Mesendoderm (in vitro differentiated cells): ENCODE data around the gene TFG.
A peak's percentile ranks its signal among the peaks of the same experiment; 100 is the strongest.

Experiments
- DNase-seq: peaks from one replicate; pipeline ENCODE4 v3.0.0; 2013
- H2AK5ac ChIP-seq: 2 replicates; pipeline ENCODE4 v1.6.1; 2013; ENCODE audit warnings: low read length, inconsistent platforms
- H2BK120ac ChIP-seq: 2 replicates; pipeline ENCODE4 v1.6.1; 2013; ENCODE audit warnings: low read depth, mild to moderate bottlenecking, low read length, moderate library complexity, mixed read lengths
- H2BK15ac ChIP-seq: replicated peaks from 2 replicates; pipeline ENCODE4 v1.6.1; 2013; ENCODE audit warnings: low read depth, mild to moderate bottlenecking, moderate library complexity
- H2BK5ac ChIP-seq: 2 replicates; pipeline ENCODE4 v1.6.1; 2013; ENCODE audit warnings: low read length, inconsistent platforms
- H3K18ac ChIP-seq: 2 replicates; pipeline ENCODE4 v1.6.1; 2013; ENCODE audit warnings: mild to moderate bottlenecking, low read length, mixed read lengths
- H3K23ac ChIP-seq: one replicate; pipeline ENCODE4 v1.6.1; 2013; ENCODE audit warnings: low read length
- H3K27ac ChIP-seq: 2 replicates; pipeline ENCODE4 v1.5.1; 2013; ENCODE audit warnings: low read depth, mild to moderate bottlenecking, inconsistent platforms, low read length, moderate library complexity
- H3K27me3 ChIP-seq: 2 replicates; pipeline ENCODE4 v1.6.1; 2013; ENCODE audit warnings: low read length, control low read depth, mild to moderate bottlenecking, inconsistent platforms; ENCODE audit not compliant: insufficient read depth, poor library complexity
- H3K36me3 ChIP-seq: 2 replicates; pipeline ENCODE4 v1.6.1; 2013; ENCODE audit warnings: low read length, inconsistent platforms; ENCODE audit not compliant: control insufficient read depth, insufficient read depth
- H3K4ac ChIP-seq: one replicate; pipeline ENCODE4 v1.6.1; 2013; ENCODE audit warnings: low read depth, mild to moderate bottlenecking, low read length, moderate library complexity
- H3K4me1 ChIP-seq: 2 replicates; pipeline ENCODE4 v1.6.1; 2013; ENCODE audit warnings: low read depth, low read length, inconsistent platforms; ENCODE audit not compliant: control insufficient read depth
- H3K4me2 ChIP-seq: 2 replicates; pipeline ENCODE4 v1.6.1; 2013; ENCODE audit warnings: low read length
- H3K4me3 ChIP-seq: 2 replicates; pipeline ENCODE4 v1.5.1; 2013; ENCODE audit warnings: mild to moderate bottlenecking, low read length
- H3K56ac ChIP-seq: one replicate; pipeline ENCODE4 v1.6.1; 2013; ENCODE audit warnings: low read length
- H3K79me1 ChIP-seq: 2 replicates; pipeline ENCODE4 v1.6.1; 2013; ENCODE audit warnings: low read length, inconsistent platforms
- H3K79me2 ChIP-seq: 2 replicates; pipeline ENCODE4 v1.6.1; 2013; ENCODE audit warnings: mild to moderate bottlenecking, low read length; ENCODE audit not compliant: control insufficient read depth, insufficient read depth
- H3K9ac ChIP-seq: 2 replicates; pipeline ENCODE4 v1.6.1; 2013; ENCODE audit warnings: low read length, inconsistent platforms
- H4K5ac ChIP-seq: one replicate; pipeline ENCODE4 v1.6.1; 2013; ENCODE audit warnings: low read length
- H4K8ac ChIP-seq: one replicate; pipeline ENCODE4 v1.6.1; 2013; ENCODE audit warnings: low read depth, mild to moderate bottlenecking, control low read depth, low read length, moderate library complexity
- WGBS: extraction: QIAGEN DNeasy Blood & Tissue Kit; methylation state at CpG from one replicate; pipeline ENCODE4 v1.1.7; 2013; ENCODE audit warnings: low lambda C conversion rate, missing lambda C conversion rate; ENCODE audit not compliant: insufficient coverage; ENCODE audit errors: extremely low coverage; 5-methylcytosine and 5-hydroxymethylcytosine counted together

Gene TFG

DNA sequence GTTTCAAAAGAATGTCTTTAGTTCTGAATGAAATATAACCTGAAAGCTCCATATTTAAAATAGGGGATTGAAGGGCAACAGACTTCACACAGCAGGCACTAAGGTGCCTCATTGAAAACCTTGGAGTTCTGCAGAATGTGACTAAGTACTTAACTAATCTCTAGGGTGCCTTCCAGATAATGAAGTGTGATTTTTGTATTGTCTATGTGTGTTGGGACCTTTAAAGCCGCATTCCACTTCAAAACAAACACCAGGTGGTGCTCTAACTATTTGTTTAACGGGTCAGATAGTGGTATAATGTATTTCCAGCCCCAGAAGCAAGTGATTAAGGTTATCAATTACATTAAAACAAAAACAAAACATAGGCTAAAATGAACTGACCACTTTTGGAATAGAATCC, 28.0 kb downstream of the TFG start:
- Histone ChIP-seq H2BK5ac (no peak overlapping the region), H3K23ac (no peak overlapping the region), H2BK15ac (no peak overlapping the region), H4K8ac (no peak overlapping the region), H4K5ac (no peak overlapping the region), H3K27me3 (no peaks in the 10 kb centered on the region), H3K79me1 (peaks cover 2% of the 10 kb centered on the region), H3K4ac (no peak overlapping the region), H3K36me3 (no peaks in the 10 kb centered on the region), H3K4me3 (no peak overlapping the region), H3K56ac (no peak overlapping the region), H3K9ac (no peak overlapping the region), H2AK5ac (no peak overlapping the region), H3K18ac (no peak overlapping the region), H3K4me1 (peaks cover 1% of the 10 kb centered on the region), H3K4me2 (no peak overlapping the region), H3K27ac (no peak overlapping the region), H3K79me2 (no peaks in the 10 kb centered on the region), H2BK120ac (no peak overlapping the region)
- peak; percentile 96 for DNase-seq
- no CpG with 5 or more reads among the region's 2 CpGs for WGBS

DNA sequence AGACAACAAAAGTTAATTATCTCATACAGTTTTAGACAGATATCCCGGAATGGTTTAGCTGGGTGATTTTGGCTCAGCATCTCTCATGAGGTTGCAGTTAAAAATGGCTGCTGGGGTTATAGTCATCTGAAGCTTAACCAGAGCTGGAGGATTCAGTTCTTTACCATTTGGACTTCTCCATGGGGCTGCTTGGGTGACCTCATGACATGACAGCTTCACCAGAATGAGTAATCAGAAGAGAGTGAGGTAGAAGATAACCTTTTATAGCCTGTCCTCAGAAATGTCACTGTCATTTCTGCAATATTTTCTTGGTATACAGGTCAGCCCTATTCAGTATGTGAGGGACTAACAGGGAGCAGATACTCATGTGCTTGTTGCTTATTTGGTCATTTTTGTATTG, 30.9 kb downstream of the TFG start:
- H3K4me3 ChIP-seq: no peak overlapping the region
- no peaks in the 10 kb centered on the region for H3K36me3 ChIP-seq
- no peak overlapping the region for H4K5ac ChIP-seq
- no peak overlapping the region for H2BK5ac ChIP-seq
- H3K9ac ChIP-seq: no peak overlapping the region
- H2BK15ac ChIP-seq: no peak overlapping the region
- no peaks in the 10 kb centered on the region for H3K79me2 ChIP-seq
- peaks cover 1% of the 10 kb centered on the region for H3K4me1 ChIP-seq
- H2AK5ac ChIP-seq: no peak overlapping the region
- H4K8ac ChIP-seq: no peak overlapping the region
- no peak overlapping the region for H3K18ac ChIP-seq
- no peaks in the 10 kb centered on the region for H3K27me3 ChIP-seq
- H3K27ac ChIP-seq: no peak overlapping the region
- H3K79me1 ChIP-seq: peaks cover 2% of the 10 kb centered on the region
- H2BK120ac ChIP-seq: no peak overlapping the region
- no peak overlapping the region for H3K4me2 ChIP-seq
- H3K56ac ChIP-seq: no peak overlapping the region
- no peak for DNase-seq
- no peak overlapping the region for H3K23ac ChIP-seq
- H3K4ac ChIP-seq: no peak overlapping the region
- WGBS: no CpG with 5 or more reads among the region's 1 CpG

DNA sequence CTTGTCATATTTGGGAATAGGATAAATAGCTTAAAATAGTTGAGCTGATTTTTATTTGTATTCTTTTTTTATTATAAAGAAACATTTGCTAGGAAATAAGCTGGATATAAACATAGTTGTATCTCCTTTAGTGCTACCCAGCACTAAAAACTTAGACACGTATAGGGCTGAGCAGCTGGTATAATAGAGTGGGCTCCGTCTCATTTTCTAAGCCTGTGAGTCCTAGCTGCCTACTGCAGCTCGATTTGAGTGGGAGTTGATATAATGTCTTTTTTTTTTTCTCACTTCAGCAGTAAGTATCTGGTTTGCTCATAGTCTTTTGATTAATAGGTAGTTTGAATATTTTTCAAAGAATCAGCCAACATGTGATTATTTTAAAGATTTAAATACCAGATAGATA, 34.2 kb downstream of the TFG start:
- peaks cover 1% of the 10 kb centered on the region for H3K36me3 ChIP-seq
- H3K4me3 ChIP-seq: no peak overlapping the region
- H3K27me3 ChIP-seq: no peaks in the 10 kb centered on the region
- no peak overlapping the region for H3K27ac ChIP-seq
- H3K23ac ChIP-seq: no peak overlapping the region
- no peak overlapping the region for H3K9ac ChIP-seq
- no peak overlapping the region for H2BK120ac ChIP-seq
- no peak overlapping the region for H2BK5ac ChIP-seq
- no peak overlapping the region for H3K4ac ChIP-seq
- no peaks in the 10 kb centered on the region for H3K79me2 ChIP-seq
- no peak overlapping the region for H3K56ac ChIP-seq
- no CpG with 5 or more reads among the region's 3 CpGs for WGBS
- no peak overlapping the region for H2BK15ac ChIP-seq
- H3K18ac ChIP-seq: no peak overlapping the region
- H4K8ac ChIP-seq: no peak overlapping the region
- no peak overlapping the region for H3K4me2 ChIP-seq
- no peaks in the 10 kb centered on the region for H3K79me1 ChIP-seq
- no peaks in the 10 kb centered on the region for H3K4me1 ChIP-seq
- H2AK5ac ChIP-seq: no peak overlapping the region
- no peak for DNase-seq
- no peak overlapping the region for H4K5ac ChIP-seq

DNA sequence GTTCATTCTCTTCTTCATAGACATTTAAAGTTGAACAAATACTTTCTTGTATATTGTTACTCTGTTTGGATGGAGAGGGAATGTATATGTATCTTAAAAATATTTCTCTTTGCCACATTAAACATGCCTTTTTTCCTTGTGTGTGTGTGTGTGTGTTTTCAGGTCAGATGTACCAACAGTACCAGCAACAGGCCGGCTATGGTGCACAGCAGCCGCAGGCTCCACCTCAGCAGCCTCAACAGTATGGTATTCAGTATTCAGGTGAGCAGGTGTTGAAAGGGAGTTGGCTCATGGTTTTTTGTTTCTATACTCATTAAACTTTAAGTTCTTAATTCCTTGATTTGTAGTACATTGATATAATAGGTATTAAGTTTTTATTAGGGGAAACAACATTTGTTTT, 35.4 kb downstream of the TFG start:
- Histone ChIP-seq H2BK5ac (no peak overlapping the region), H3K4me1 (no peaks in the 10 kb centered on the region), H3K56ac (no peak overlapping the region), H3K36me3 (peaks cover 1% of the 10 kb centered on the region), H3K4me2 (no peak overlapping the region), H3K9ac (no peak overlapping the region), H2BK15ac (no peak overlapping the region), H4K5ac (no peak overlapping the region), H3K23ac (no peak overlapping the region), H3K79me2 (no peaks in the 10 kb centered on the region), H3K18ac (no peak overlapping the region), H2AK5ac (no peak overlapping the region), H3K27me3 (no peaks in the 10 kb centered on the region), H3K79me1 (no peaks in the 10 kb centered on the region), H3K27ac (no peak overlapping the region), H2BK120ac (no peak overlapping the region), H3K4ac (no peak overlapping the region), H4K8ac (no peak overlapping the region), H3K4me3 (no peak overlapping the region)
- DNase-seq: no peak
- no CpG with 5 or more reads among the region's 2 CpGs for WGBS

DNA sequence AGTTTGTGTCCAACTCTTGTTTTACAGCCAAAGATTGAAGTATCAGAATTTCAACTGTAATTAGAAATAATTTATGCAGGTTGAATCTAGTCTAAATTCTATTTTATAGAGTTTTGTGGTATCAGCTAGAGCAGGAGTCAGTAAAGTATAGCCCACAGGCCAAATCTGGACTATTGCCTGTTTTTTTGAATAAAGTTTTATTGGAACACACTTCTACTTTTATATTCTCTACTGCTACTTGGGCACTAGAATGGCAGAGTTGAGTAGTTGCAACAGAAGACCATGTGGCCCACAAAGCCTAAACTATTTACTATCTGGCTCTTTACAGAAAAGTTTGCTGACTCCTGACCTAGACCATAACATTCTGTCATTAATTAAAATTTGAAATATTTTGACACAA, 36.3 kb downstream of the TFG start:
- H4K8ac ChIP-seq: no peak overlapping the region
- H3K4ac ChIP-seq: no peak overlapping the region
- no peak overlapping the region for H3K4me2 ChIP-seq
- no peaks in the 10 kb centered on the region for H3K27me3 ChIP-seq
- no peak overlapping the region for H2AK5ac ChIP-seq
- no peak overlapping the region for H3K27ac ChIP-seq
- no peaks in the 10 kb centered on the region for H3K79me1 ChIP-seq
- no peak overlapping the region for H3K23ac ChIP-seq
- no peak overlapping the region for H3K9ac ChIP-seq
- no peak for DNase-seq
- no peak overlapping the region for H3K18ac ChIP-seq
- H3K4me3 ChIP-seq: no peak overlapping the region
- H2BK5ac ChIP-seq: no peak overlapping the region
- H4K5ac ChIP-seq: no peak overlapping the region
- no peak overlapping the region for H2BK120ac ChIP-seq
- H3K79me2 ChIP-seq: no peaks in the 10 kb centered on the region
- no peak overlapping the region for H2BK15ac ChIP-seq
- no peaks in the 10 kb centered on the region for H3K4me1 ChIP-seq
- H3K36me3 ChIP-seq: peaks cover 1% of the 10 kb centered on the region
- H3K56ac ChIP-seq: no peak overlapping the region

DNA sequence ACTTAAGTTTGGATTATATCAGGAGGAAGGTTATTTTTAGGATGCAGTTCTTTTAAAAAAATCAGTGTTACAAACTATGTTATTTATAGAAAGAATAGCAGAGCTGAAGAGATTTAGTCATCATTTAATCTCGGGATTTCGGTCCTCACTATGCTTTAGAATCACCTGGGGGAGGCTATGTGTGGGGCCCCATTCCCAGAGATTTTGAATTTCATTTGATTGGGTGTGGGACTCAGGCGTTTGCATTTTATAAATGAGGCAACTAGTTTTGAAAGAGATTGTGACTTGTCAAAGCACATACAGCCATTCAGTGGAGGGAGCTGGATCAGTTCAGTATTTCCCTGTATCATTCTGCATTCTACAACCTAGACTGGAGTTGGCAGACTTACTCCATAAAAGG, 36.8 kb downstream of the TFG start:
- Histone ChIP-seq H2AK5ac (no peak overlapping the region), H2BK5ac (no peak overlapping the region), H3K23ac (no peak overlapping the region), H3K79me2 (no peaks in the 10 kb centered on the region), H4K8ac (no peak overlapping the region), H3K4me3 (no peak overlapping the region), H2BK120ac (no peak overlapping the region), H3K36me3 (peaks cover 1% of the 10 kb centered on the region), H3K27ac (no peak overlapping the region), H3K79me1 (no peaks in the 10 kb centered on the region), H4K5ac (no peak overlapping the region), H3K9ac (no peak overlapping the region), H3K56ac (no peak overlapping the region), H3K4ac (no peak overlapping the region), H3K18ac (no peak overlapping the region), H3K4me1 (no peaks in the 10 kb centered on the region), H3K27me3 (no peaks in the 10 kb centered on the region), H3K4me2 (no peak overlapping the region), H2BK15ac (no peak overlapping the region)
- WGBS: no CpG with 5 or more reads among the region's 3 CpGs
- no peak for DNase-seq
